GM12874 (cell line): Measurements from ENCODE around the gene INPP5A.

Experiments
- TF ChIP-seq, protein P1 (sequence below): IDR thresholded peaks from 2 replicates; pipeline ENCODE4 v1.5.1; 2011; ENCODE audit warnings: low read depth, mild to moderate bottlenecking, control low read depth, low read length, moderate library complexity; ENCODE audit not compliant: insufficient read depth

INPP5A gene

GRCh38 chr10:132808383-132809231, 271.0 kb downstream of the INPP5A start:
- TF ChIP-seq, protein P1, sequence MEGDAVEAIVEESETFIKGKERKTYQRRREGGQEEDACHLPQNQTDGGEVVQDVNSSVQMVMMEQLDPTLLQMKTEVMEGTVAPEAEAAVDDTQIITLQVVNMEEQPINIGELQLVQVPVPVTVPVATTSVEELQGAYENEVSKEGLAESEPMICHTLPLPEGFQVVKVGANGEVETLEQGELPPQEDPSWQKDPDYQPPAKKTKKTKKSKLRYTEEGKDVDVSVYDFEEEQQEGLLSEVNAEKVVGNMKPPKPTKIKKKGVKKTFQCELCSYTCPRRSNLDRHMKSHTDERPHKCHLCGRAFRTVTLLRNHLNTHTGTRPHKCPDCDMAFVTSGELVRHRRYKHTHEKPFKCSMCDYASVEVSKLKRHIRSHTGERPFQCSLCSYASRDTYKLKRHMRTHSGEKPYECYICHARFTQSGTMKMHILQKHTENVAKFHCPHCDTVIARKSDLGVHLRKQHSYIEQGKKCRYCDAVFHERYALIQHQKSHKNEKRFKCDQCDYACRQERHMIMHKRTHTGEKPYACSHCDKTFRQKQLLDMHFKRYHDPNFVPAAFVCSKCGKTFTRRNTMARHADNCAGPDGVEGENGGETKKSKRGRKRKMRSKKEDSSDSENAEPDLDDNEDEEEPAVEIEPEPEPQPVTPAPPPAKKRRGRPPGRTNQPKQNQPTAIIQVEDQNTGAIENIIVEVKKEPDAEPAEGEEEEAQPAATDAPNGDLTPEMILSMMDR, result no peak

GRCh38 chr10:132809232-132810140, 271.9 kb downstream of the INPP5A start:
- TF ChIP-seq, protein P1, result no peak

DNA sequence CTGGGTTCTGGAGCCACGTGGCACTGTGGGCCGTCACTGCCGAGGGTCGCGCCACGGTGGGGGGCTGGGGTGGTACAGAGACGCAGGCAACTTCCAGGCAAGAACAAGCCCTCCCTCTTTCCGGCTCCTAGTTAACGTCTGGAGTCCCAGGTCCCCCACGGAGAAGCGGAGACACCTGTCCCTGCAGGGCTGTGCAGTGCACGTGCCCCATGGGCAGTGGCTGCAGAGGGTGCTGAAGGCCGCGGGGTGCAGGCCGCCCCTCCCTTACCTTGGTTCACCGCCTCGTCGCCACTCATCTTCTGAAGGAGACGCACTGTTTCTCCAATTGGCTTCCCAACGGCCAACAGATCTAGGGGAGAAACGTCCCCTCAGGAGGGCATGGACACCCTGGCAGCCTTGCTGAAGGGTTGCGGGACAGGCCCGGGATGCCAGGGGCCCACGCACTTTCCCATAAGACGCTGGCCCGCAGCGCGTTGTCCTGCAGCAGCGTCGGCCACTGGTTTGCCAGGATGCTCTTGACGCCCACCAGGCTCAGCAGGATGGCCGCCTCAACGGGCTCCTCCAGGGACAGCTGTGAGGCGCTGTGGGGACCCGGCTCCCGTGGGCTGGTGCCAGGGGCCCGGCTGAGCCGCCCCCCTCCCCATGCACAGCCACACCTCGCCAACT, 272.7 kb downstream of the INPP5A start:
- TF ChIP-seq, protein P1, result no peak

DNA sequence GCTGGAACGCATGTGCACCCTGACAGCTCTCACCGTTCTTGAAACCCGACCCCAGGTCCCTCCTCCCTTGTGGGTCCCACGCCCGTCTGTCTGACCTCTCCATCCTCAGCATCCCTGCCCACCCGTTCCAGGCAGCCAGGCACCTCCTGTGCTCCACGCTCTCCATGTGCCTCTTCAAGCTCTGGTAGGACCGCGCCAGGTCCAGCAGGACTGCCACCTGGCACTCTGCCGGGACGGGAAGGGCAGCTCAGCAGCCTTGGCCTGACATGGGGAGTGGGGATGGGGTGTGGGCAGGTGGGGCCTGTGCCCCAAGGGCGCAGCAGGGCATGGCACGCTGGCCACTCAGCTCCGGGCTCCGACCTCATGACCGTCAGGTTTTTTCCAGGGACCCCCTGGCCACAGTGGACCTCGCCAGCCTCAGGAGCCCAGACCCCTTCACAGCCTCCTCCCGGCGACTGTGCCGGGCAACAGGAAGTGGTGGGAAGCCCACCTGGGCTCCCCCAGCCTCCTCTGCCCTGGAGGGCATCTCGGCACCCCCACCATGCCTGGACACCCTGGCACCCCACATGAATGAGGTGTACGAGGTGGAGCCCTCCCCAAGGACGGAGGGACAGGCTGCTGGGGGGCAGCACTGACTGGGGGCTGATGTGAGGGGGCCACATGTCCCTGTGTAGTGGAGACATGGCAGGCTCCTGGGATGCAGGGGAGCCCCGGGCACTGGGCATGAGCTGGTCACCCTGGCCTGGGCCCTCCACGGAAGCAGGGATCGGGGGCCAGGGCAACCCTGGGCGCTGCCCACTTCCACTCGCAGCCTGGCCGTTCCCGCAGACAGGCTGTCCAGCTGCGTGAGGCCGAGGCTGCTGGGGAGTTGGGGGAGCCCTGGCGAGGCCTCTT, 273.5 kb downstream of the INPP5A start:
- TF ChIP-seq, protein P1, result no peak

DNA sequence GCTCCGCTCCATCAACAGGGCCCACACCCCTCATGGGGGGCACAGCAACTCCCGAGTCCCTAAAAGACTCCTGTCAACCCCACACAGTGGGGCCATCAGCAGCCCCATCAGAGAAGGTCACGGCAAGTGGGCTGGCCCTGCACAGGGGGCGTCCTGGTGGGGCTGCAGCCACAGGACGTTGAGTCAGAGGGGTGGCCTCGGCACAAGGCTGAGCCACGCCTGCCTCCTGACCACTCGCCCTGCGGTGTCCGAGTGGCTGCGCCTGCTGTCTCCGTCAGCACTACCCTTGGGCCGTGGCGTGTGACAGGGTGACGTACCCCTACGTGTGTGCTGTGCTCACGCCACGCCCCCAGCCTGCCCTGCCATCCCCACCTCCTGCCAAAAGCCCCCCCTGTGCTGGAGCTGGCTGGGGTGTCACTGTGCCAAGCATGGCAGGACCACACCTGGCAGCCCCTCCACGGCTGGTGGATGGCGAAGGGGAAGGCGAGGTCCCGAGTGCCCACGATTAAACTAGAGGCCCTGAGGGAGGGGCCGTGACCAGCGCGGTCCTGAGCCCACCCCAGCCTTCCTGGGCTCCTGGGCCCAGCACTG, 274.4 kb downstream of the INPP5A start:
- TF ChIP-seq, protein P1, result no peak

DNA sequence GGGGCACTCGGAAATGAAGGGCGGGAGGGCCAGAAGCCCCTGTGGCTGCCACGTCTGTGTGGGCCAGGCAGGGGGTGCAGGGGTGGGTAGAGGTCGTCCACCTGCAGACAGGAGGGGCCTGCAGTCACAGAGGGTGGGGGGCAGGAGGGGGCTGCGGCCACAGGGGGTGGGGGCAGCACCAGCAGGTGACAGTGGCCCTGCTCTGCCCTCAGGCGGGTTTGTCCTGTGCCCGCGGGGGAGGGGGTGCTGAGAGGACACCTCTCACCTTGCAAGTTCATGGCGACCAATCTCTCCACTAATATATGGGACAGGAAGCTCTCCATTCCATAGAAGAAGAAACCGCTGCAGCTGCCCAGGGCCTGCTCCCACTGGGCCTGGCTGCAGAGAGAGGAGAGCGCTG, 274.9 kb downstream of the INPP5A start:
- TF ChIP-seq, protein P1, result no peak
